Airway epithelial cell (primary cell): ENCODE data around the gene CCDC137. TPM values are rescaled to one million over a fixed set of nuclear protein-coding genes. Genes with fewer than 3 reads are reported as not detected.

Experiments
- total RNA-seq: library from RNA; depleted of rRNA; stranded (reverse); fragments of >200 nt; gene quantifications from 2 replicates; pipeline ENCODE4 v1.2.3, GENCODE V29; 2015

CCDC137 gene, protein sequence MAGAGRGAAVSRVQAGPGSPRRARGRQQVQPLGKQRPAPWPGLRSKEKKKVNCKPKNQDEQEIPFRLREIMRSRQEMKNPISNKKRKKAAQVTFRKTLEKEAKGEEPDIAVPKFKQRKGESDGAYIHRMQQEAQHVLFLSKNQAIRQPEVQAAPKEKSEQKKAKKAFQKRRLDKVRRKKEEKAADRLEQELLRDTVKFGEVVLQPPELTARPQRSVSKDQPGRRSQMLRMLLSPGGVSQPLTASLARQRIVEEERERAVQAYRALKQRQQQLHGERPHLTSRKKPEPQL
- total RNA-seq: 23.0 and 27.5 TPM in 2 replicates

DNA sequence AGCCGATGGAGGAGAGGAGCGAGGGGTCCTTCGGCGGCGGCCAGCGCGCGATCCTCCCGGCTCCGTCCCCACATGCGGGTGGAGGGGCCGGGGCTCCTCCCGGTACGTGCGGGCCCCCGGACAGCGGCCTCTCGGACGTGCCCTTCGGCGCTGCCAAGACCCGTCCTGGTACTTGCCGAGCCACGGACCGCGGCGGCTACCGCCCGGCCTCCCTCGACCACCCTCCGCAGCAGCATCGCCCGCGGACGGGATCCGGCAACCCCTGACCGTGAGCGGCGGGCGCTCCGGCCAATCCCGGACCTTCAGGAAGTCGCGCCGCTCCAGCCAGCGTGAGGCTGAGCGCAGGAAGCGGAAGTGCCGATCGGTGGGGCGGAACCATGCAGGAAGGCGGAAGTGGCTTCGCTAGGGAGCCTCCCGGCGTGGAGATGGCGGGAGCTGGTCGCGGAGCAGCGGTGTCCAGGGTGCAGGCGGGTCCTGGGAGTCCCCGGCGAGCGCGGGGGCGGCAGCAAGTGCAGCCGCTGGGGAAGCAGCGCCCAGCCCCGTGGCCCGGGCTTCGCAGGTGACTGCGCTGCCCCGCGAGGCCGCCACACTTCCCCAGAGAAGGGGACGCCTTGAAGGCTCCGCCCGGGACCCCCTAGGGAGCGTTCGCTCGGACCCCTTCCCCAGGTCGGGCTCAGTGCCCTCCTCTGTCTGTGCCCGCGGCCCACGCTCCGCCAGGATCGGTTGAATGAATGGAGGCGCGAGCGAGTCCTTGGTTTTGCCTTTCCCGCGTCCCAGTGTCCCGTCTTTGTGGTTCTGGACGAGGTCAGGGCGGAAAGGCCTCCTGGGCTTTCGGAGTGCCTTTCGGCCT lies at the start of gene CCDC137, which contains the start of gene OXLD1:
Gene CCDC137, plus strand, starts transcription at position 396 of the 850 bp plus-strand sequence. Its CDS starts 30 bp downstream, at position 426.
Gene OXLD1, minus strand, starts transcription at position 264 of the 850 bp plus-strand sequence. Its CDS starts 28 bp downstream, at position 236.

DNA sequence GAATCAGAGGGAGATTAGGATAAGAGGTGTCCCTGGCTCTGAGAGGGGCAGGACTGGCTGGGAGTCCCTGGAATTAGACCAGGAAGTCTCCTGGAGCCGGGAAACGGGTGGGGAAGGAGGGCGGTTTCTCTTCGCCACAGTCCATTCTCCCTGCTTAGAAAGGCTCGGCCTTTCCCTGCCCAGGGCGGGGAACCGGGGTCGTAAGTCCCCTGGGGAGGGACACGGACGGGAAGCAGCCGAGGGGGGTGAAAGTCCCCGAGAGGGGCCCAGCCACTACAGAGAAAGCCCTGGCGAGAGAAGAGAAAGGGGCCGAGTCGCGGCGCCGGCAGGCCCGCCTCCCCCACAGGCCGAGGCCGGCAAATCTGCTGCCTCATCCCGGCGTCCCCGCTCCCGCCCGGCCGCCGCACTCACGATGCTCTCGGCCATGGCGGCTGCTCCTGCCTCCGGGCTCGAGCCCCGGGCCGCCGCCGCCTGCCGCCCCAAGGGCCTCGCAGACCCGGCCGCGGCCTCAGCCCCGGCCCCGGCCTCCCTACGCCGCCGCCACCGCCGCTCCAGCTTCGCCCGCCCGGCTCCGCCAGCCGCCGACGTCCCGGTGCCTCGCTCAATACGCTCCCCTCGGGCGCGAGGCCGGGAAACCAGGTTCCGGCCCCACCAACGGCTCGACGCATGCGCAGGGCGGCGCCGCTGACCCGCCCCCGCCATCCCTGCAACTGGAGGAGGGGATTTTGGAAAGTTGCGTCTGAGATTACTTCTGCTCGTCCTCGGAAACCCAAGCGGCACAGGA lies 29.8 kb upstream of the CCDC137 start, which contains the start of the genes NPLOC4 and TSPAN10:
Gene NPLOC4, minus strand, starts transcription at position 608 of the 784 bp plus-strand sequence. Its CDS starts 182 bp downstream, at position 426.
Gene TSPAN10, plus strand, starts transcription at position 692 of the 784 bp plus-strand sequence. CDS start 5,217 bp downstream, outside the sequence.

DNA sequence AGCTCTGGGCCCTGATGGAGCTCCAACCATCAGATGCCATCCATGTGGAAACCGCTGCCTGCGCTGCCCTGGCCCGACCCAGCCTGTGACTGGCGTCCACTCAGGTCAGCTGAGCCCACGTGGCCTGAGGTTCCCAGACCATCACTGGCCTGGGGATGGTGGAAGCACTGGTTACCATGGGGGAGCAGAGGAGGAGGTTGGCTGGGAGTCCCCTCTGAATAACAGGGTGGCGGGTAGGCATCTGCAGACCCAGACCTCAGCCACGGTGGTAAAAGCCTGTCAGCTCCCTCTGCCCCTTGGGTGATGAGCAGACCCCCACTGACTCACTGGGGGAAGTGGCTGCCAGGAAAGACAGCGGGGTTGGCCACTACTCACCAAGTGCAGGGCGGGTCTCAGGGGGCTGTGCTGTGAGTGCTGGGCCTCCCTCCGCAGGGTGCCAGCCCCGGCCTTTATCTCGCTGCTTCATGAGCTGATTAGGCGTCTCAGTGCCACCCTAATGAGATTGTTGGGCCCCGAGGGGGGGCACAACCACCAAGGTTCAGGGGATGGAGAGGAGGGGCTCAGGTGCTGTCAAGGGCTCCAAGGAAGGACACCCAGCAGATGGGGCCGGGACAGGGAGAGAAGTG lies 10.3 kb upstream of the CCDC137 start, which contains the start of gene PDE6G:
Gene PDE6G, minus strand, starts transcription at position 425 of the 626 bp plus-strand sequence. CDS start 3,237 bp downstream, outside the sequence.

DNA sequence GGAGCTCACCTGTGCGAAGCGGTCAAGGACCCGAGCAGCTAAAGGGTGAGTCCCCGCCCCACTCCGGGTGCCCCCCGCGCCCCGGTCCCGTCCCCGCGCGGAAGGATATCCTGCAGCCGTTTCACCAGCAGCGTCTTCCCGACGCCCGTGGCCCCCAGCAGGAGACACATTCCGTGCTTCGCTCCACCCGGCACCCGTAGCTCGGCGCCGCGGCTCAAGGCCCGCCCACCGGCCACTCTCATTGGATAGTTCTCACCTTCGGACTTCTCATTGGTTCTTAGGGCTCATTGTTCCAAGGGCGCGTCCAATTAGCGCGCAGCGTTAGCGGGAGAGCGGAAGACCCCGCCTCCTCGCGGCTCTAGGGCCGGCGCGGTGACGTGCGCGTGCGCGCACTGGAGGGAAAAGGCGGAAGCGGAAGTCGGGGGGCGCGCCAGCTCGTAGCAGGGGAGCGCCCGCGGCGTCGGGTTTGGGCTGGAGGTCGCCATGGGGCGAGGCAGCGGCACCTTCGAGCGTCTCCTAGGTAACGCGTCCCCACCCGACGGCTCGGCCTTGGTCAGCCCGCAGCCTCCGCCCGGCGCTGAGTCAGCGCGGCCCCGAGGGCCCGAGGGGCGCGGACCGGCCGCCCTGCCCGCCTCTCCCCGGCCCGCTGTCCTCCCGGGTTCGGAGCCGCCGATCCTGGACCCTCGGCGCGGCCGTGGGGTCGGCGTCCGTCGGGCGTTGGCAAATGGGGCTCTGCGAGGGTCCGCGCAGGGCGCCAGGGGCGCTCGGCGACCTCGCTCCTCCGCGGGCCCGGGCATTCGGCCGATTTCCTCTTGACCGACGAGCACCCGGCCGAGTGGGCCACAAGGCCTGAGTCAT lies 17.3 kb downstream of the CCDC137 start, which contains the start of the genes ARL16 and HGS:
Gene ARL16, minus strand, starts transcription at position 214 of the 858 bp plus-strand sequence. Its CDS starts 44 bp downstream, at position 170.
Gene HGS, plus strand, starts transcription at position 428 of the 858 bp plus-strand sequence. Its CDS starts 56 bp downstream, at position 484.

DNA sequence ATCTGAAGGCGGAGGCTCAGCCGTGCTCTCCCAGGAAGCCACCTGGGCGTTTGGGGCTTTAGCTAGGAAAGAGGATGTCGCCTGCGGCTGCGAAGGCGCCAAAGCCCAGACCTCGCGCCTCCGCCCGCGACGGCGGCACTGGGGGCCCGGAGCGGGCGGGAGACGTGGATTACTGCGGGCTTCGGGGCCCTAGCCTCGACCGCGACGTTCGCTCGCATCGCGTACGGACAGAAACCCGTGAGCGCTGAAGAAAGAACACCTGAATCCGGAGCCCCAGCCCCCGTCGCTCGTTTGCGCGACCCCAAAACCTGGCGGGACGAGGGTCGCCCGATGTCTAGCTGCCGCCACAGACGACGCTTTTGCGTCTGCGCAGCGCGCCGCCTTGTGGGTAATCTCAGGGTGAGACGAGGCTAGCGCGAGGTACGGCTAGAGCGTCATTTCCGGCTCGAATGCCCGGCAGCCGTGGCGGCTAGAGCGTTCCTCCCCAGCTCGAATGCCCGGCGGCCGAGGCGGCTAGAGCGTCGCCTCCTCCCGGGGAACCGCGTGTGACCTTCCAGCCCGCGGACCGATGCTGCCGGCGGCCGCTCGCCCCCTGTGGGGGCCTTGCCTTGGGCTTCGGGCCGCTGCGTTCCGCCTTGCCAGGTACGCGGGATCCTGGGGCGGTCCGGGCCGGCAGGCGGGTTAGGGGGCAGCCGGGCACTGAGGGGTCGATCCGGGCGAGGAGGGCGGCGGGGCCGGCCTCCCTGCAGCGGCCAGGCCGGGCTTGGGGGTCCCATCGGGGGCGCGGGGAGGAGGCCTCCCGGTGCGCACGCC lies 36.6 kb downstream of the CCDC137 start, which contains the start of gene MRPL12:
Gene MRPL12, plus strand, starts transcription at position 434 of the 813 bp plus-strand sequence. Its CDS starts 135 bp downstream, at position 569.

DNA sequence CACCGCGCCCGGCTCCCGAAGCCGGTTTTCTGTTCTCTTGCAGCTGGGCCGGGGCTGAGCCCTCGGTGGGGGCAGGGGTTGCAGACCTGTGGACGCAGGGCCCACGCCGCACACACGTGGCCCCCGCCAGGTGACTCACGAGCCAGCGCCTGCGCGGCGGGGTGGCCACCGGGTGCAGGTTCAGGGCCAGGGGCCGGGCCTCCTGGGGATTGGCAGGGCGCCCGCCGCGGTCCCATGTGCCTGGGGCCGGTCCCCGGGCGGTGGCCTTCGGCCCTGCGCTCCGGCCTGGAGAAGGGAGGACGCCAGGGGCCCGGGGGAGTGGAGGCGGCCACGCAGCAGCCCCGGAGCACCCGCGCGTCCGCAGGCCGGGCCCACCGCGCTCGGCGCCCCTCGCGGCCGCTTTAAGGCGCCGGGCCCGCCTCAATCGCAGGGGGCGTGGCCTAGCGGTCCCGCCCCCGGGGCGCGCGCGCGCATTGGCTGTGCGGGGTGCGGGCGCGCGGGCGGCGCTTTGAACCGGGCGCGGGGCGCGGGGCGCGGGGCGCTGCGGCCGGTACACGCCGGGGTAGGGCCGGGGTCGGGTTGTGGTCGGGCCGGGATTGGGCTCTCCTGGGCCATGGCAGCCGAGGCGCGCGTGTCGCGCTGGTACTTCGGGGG lies 45.4 kb downstream of the CCDC137 start, which contains the start of gene SLC25A10:
Gene SLC25A10, plus strand, starts transcription at position 471 of the 654 bp plus-strand sequence. Its CDS starts 143 bp downstream, at position 614.

Other genes with a start within 250 kb of the CCDC137 start
- 6,098 and 7,194 TPM in 2 replicates for gene ACTG1, start 153.9 kb upstream of the CCDC137 start, total RNA-seq
- gene FSCN2, start 138.4 kb upstream of the CCDC137 start, total RNA-seq: 0.14 TPM in 1 of 2 replicates, not detected in the other
- 29.6 and 38.2 TPM in 2 replicates for gene FAAP100, start 114.4 kb upstream of the CCDC137 start, total RNA-seq
- 45.6 and 57.5 TPM in 2 replicates for gene NPLOC4, start 29.6 kb upstream of the CCDC137 start, total RNA-seq
- gene TSPAN10, start 29.5 kb upstream of the CCDC137 start, total RNA-seq: 0.63 and 0.74 TPM in 2 replicates
- 1.4 TPM in 1 of 2 replicates, not detected in the other for gene PDE6G, start 10.2 kb upstream of the CCDC137 start, total RNA-seq
- gene OXLD1, start 132 bp upstream of the CCDC137 start, total RNA-seq: 27.8 and 34.8 TPM in 2 replicates
- gene ARL16, start 17.1 kb downstream of the CCDC137 start, total RNA-seq: 45.1 and 45.5 TPM in 2 replicates
- gene HGS, start 17.3 kb downstream of the CCDC137 start, total RNA-seq: 79.4 and 92.7 TPM in 2 replicates
- gene MRPL12, start 36.6 kb downstream of the CCDC137 start, total RNA-seq: 136 and 143 TPM in 2 replicates
- gene SLC25A10, start 45.5 kb downstream of the CCDC137 start, total RNA-seq: 56.4 and 66.7 TPM in 2 replicates
- gene GCGR, start 137.4 kb downstream of the CCDC137 start, total RNA-seq: not detected in 2 replicates
- gene MCRIP1, start 166.6 kb downstream of the CCDC137 start, total RNA-seq: 34.9 and 50.1 TPM in 2 replicates
- not detected in 2 replicates for gene PPP1R27, start 168.3 kb downstream of the CCDC137 start, total RNA-seq
- gene P4HB, start 193.8 kb downstream of the CCDC137 start, total RNA-seq: 1,284 and 1,865 TPM in 2 replicates
- 326 and 351 TPM in 2 replicates for gene ARHGDIA, start 204.6 kb downstream of the CCDC137 start, total RNA-seq
- gene ALYREF, start 224.8 kb downstream of the CCDC137 start, total RNA-seq: 184 and 208 TPM in 2 replicates
- gene ANAPC11, start 225.0 kb downstream of the CCDC137 start, total RNA-seq: 235 and 300 TPM in 2 replicates
- gene NPB, start 235.5 kb downstream of the CCDC137 start, total RNA-seq: 3.0 TPM in 1 of 2 replicates, not detected in the other
- 50.9 and 54.8 TPM in 2 replicates for gene PCYT2, start 244.7 kb downstream of the CCDC137 start, total RNA-seq